Fibroblast of pulmonary artery (primary cell): ENCODE measurements around the gene XPNPEP3.
"Not testable (repeated sequence)": the region's sequence is repeated elsewhere in the genome, so short reads cannot be mapped to it uniquely, and the experiment has no call there.

Experiments
- DNase-seq: peaks from one replicate; pipeline ENCODE4 v3.0.0-alpha.2; 2010; ENCODE audit warnings: low read depth
- H3K4me3 ChIP-seq: replicated peaks from 2 replicates; pipeline ENCODE4 v1.5.1; 2011; ENCODE audit warnings: low read depth, mild to moderate bottlenecking, control low read depth, low read length, moderate library complexity
- CTCF ChIP-seq: IDR thresholded peaks from 2 replicates; pipeline ENCODE4 v1.5.1; 2011; ENCODE audit warnings: mild to moderate bottlenecking, control low read depth, low read length, inconsistent platforms; ENCODE audit errors: missing control alignments

XPNPEP3 gene

GRCh38 chr22:40844951-40845350, 12.0 kb upstream of the XPNPEP3 start:
- no peak for TF ChIP-seq CTCF
- DNase-seq: no peak
- H3K4me3 ChIP-seq: no peak overlapping the region

- H3K4me3 ChIP-seq, DNase-seq: not testable (repeated sequence)
These were observed 11.1 kb upstream of the XPNPEP3 start for GRCh38 chr22:40845816-40846215.

- DNase-seq: no peak
- H3K4me3 ChIP-seq: no peak overlapping the region
- no peak for TF ChIP-seq CTCF
These were observed 3.6 kb upstream of the XPNPEP3 start for GRCh38 chr22:40853333-40853732.

- peak; percentile 4 for DNase-seq
- H3K4me3 ChIP-seq: peak overlapping the region; percentile 98
- no peak for TF ChIP-seq CTCF
These were observed 3.0 kb upstream of the XPNPEP3 start for GRCh38 chr22:40853961-40854360.

- peak overlapping the region; percentile 98 for H3K4me3 ChIP-seq
- peak; percentile 40 for DNase-seq
- no peak for TF ChIP-seq CTCF
These were observed 1.6 kb upstream of the XPNPEP3 start for GRCh38 chr22:40855071-40855978.

GRCh38 chr22:40855979-40856512, 902 bp upstream of the XPNPEP3 start:
- TF ChIP-seq CTCF: no peak
- peak overlapping the region; percentile 98 for H3K4me3 ChIP-seq
- peak; percentile 31 for DNase-seq

- peak; percentile 22 for DNase-seq
- no peak for TF ChIP-seq CTCF
- peak overlapping the region; percentile 98 for H3K4me3 ChIP-seq
These were observed 434 bp downstream of the XPNPEP3 start for GRCh38 chr22:40857309-40857855.
